HG02938 (cell line): Measurements from ENCODE around the gene KCNQ1.
A peak's percentile ranks its signal among the peaks of the same experiment; 100 is the strongest.

ENCODE experiments used
- ATAC-seq: cut with Tn5 transposase; IDR thresholded peaks from one replicate; pipeline ENCODE4 v1.9.1; 2021; ENCODE audit warnings: mild to moderate bottlenecking, moderate library complexity; ENCODE audit not compliant: unreplicated experiment

KCNQ1 gene

DNA sequence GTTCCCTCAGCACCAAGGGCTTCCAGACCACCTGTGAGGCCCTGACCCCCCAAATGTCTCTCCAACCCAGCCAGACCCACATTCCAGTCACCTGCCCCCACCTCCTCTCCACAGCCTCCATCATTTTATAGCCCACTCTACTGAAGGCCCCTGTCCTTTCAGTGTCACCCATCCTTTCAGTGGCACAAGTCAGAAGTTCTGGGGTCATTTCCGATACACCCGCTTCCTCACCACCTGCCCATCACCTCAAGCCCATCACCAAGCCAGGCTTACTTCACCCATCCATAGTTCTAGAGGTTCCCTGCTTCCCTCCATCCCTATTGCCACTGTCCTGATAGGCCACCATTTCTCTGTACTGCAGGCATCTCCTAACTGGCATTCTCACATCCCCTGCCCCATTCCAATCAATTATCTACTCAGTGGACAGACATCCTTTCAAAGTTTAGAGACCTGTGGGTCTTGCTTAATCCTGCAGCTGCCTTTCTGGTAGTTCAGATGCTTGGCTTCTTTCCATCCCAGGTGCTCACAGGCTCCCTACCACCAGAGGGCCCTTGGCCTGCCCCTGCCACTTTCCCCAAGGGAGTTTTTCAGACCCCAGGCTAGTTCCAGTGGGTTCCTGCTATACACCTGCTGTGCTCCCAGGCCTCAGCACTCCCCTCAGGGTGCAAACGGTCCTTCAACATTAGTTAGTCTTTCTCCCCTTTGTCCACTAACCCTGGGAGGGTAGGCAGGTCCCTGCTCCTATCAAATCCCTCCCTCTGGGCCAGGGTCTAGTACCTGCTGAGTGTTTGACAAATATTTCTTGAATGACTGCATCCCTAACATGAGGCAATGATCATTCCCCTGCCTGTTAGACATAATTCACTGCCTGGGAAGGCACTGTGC lies 247.4 kb downstream of the KCNQ1 start:
- no peak for ATAC-seq

DNA sequence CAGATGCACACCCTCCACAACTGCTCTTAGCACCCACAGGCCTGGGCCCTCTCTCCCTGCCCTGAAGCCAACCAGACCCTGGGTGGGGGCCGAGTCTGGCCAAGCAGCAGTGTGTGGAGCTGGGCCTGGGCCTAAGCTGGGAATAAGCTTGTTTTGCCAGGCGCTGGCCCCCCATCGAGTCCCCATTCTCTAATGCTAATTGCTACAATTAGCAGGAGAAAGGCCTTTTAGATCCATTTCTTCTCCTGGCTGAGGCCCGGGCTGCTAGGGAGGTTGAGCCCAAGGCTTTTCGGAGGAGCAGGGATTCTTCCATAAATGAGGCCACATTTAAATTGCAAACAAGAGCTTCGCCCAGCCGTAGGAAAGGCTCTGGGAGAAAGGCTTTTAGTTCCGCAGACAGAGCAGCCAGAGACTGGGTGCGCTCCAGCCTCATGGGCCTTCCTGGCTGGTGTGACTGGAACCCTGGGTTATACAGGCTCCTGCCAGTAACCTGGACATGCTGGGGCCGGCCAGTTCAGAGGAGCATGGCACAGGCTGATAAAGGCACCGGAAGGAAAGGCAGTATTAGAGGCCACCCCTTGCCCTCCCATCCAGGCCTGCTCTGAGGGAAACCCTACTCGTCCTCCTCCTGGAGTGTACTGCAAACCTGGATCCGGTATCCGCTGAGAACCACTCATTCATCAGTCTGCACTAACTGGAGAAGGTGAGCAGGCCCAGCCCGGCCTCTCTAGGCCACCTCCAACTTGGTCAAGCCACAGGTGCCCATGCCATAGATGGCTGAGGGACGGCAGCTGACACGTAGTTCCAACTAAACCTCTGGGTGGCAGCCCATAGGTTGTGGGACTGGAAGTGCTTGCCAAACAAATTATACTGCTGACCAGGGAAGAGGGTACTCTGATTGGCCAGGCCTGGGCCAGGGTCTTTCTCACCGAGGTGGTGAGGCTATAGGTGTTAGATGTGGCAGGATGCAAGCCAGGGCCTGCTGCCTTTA lies 248.8 kb downstream of the KCNQ1 start:
- ATAC-seq: no peak

DNA sequence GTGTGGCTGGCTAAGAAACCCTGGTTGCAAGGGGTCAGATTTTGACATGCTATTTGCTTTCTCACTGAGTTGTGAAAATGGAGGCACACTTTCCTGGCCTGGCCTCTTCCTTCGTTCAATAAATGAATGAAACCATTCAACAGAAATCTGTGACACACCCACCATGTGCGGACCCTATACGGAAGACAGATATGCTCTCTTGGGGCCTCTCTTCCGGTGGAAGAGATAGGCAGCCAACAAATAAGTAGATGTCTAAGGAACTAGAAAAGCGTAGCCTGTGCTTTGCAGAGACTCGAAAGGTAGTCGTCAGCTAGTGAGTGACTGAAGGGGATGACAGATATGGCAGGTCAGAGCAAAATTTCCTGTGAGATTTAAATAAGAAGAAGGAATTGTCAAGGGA lies 249.7 kb downstream of the KCNQ1 start:
- ATAC-seq: no peak

GRCh38 chr11:2694995-2695939 lies 250.5 kb downstream of the KCNQ1 start:
- ATAC-seq: no peak

DNA sequence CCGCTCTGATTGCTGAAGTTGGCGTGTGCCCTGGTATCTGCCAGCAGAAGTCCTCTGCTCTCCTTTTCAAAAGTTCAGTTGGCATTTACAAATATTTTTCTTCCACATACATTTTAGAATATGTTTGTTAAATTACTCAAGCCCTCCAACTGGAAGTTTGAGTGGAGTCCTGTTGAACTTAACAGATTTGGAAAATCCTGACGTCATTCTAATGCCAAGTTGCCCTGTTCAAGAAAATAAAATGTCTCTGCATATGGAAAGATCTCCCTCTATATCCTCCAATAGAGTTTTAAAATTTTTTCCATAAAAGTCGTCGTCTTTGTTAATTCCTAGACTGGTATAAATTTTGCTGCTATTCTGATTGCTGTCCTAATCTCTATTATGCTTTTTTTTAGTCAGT lies 251.6 kb downstream of the KCNQ1 start:
- ATAC-seq: no peak

- ATAC-seq: no peak
These were observed 253.1 kb downstream of the KCNQ1 start for GRCh38 chr11:2697866-2698265.

DNA sequence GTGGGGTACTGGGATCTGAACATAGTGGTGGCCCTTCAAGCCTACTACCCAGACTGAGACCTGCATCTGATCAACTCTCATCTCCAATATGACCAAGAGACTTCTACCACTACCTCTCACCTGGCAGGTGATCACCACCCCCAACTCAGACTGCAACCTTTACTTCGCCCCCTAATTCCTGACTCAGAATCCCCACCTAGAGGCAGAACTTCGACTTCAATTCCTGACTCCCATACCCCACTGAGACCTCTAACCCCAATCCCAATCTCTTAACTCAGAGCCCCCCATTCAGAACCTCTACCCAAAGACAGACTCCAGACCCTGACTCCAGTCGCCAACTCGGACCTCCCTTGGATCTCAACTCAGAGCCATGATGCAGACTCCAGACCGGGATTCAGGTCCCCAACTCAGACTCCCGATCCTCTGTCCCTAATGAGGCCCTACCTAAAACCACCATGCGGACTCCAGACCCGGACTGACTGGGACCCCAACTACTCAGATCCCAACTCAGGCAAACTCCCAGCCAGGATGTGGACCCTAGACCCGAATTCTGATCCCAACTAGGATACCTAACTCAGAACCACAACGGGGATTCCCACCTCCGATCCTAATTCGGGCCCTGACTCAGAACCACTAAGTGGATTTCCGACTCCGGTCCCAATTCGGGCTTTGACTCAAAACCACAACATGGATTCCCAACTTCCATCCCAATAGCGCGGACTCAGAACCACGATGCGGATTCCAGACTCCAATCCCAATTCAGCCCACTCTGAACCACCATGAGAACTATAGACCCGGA lies 253.8 kb downstream of the KCNQ1 start:
- no peak for ATAC-seq

GRCh38 chr11:2699185-2699530 lies 254.3 kb downstream of the KCNQ1 start:
- ATAC-seq: no peak

DNA sequence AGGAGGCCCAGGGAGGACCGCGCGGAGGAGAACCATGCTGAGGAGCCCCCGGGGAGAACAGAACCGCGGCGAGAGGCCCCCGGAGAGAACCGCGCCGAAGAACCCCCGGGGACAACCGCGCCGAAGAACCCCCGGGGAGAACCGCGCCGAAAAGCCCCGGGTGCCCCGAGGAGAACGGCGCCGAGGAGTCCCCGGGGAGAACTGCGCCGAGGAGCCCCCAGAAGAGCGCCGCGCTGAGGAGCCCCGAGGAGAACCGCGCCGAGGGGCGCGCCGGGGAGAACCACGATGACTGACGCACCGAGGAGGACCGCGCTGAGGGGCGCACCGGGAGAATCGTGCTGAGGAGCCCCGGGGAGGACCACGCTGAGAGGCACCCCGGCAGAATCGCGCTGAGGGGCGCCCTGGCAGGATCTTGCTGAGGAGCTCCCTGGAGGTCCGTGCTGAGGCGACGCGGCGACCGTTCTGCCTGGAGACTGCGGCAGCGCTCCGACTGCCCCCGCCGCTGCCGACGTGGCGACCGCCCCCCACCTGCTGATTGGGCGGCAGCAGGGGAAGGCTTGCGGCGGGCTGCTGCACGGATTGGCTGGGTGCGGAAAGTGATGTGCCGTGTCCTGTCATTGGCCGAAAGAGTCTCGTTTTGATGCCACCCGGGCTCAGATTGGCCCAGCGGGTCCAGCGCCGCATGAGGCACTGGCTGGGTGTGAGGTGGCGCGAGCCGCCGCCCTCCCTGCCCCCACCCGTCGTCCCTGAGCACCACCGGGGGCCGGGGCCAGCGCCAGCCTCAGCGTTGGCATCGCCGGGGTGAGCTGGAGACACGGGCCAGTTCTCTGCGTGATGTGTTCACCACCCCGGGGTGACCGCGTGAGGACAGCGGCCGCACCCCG lies 255.0 kb downstream of the KCNQ1 start, which contains the start of gene KCNQ1OT1:
TSS of gene KCNQ1OT1 (minus strand) at position 464 of the 884 bp plus-strand sequence.
- peak; percentile 85 for ATAC-seq

GRCh38 chr11:2700415-2701211 lies 255.8 kb downstream of the KCNQ1 start:
- peak; percentile 19 for ATAC-seq

- ATAC-seq: no peak
These were observed 256.4 kb downstream of the KCNQ1 start for GRCh38 chr11:2701230-2701629.

DNA sequence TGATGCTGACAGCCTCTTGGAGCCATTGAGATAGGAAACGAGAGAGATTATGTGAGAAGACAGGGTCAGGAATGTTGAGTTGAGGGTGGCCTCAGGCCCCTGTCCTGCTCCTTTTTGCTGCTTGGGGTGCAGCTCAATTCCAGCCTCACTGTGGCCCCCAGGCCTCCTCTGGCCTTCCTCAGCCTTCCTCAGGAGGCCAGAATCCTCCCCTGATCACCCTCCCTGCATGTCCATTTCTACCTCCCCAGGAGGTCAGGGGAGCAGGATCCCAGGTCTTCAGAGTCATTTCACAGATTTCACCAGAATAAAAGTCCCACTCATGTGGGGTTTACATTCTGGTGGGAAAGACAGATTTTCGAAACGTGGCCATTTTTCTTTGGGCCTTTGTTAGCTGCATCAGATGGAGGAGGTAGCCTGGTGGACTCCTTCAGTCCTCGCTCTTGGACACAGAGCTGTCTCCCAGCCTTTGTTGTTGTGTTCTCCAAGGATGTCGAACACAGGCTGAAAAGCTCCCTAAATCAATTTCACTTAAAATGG lies 257.2 kb downstream of the KCNQ1 start:
- ATAC-seq: no peak

GRCh38 chr11:2702771-2703362 lies 258.1 kb downstream of the KCNQ1 start:
- no peak for ATAC-seq

DNA sequence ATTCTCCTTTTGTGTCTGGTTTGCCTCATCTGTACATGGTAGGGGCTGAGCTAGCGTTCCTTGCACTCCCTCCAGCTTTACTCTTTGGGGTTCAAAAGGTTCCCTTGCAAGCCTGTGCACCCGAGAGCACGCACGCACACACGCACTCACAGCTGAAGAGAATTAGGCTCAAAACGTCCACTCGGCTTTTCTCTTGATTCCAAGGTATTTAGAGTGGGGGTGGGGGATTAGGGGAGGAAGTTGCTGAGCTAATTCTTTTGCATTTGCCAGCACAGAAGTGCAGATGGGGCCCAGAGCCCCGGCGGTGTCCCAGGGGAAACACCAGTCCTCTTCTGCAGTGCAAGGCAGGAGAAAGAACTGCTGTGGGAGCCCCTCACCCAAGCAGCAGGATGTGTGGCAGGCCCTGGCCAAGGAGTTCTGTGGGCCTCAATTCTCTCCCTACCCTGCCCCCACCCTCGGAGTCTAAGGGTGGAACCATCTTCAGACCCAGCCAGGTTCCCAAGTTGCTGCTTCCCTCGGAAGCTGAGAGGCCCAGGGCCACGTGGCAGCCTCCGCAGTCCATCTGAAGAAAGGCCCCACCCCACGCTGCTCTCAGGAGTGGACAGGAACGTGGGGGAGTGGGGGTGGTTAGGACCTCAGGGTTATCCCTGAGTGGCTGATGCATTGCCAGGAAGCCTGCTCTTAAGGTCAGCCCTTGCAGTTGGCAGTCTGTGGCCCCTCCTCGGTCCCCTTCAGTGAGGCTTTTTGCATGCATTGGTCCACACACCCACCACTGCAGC lies 258.7 kb downstream of the KCNQ1 start:
- ATAC-seq: no peak

- no peak for ATAC-seq
These were observed 259.5 kb downstream of the KCNQ1 start for GRCh38 chr11:2704356-2704755.

GRCh38 chr11:2704896-2705606 lies 260.2 kb downstream of the KCNQ1 start:
- ATAC-seq: no peak
